HG02798 (cell line): ENCODE measurements around the gene STOX1.
"Not testable (repeated sequence)": the region's sequence is repeated elsewhere in the genome, so short reads cannot be mapped to it uniquely, and the experiment has no call there.

ENCODE experiments used
- ATAC-seq: cut with Tn5 transposase; IDR thresholded peaks from one replicate; pipeline ENCODE4 v1.9.1; 2021; ENCODE audit warnings: mild to moderate bottlenecking; ENCODE audit not compliant: unreplicated experiment, poor library complexity

Gene STOX1

DNA sequence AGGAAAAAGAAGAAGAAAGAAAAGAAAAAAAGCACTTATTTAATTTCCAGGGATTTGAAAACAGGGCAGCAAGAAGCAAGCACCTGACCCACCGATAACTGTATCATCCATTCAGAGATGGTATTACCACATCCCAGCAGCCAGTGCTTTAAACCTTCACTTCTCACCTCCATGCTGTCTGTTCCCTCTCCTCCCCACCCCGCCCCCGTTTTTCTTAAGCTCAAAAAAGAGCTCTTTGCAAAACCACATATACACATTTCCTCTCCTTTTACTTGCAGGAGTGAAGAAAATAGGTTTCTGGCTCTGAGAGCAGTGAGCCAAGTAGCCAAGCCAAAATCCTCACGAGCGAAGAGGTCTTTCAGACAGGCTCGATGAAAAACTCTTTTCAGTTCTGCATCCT lies 2.2 kb downstream of the STOX1 start:
- ATAC-seq: no peak

DNA sequence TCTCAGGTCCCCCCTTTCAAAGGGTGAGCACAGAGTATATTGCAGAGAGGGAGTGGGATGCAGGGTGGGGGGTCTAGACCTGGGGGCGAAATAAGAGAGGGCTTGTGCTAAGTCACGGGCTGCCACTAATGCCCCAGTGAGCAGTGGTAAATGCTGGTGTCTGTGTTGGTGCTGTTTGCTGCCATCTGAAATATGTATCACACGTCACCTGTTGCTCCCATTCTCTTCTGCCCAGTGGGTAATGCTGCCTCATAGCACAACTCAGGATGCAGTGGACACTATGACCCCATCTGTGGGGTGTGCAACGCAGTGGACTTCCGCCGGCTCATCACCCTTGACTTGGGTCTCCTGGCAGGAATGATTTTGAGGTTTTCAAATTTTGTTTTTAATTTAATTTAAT lies 2.6 kb downstream of the STOX1 start:
- no peak for ATAC-seq

DNA sequence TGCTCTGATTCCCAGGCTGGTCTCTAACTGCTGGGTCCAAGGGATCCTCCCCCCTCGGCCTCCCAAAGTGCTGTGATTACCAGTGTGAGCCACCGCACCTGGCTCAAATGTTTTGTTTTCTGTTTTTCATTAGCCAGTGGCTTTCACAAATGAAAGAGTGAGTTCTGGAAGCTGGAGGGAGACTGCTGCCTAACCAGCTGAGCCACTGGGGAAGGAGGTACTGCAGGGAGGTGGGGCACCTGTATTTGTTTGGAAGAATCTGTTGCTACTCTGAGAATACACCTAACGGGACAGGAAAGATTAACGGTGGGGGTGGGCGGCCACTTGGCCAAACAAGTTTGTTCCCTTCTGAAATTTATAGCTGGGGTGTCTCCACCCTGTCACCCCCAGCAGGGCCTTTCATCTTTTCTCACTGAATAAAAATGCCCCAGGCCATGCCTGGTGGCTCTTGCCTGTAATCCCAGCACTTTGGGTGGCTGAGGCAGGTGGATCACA lies 4.7 kb downstream of the STOX1 start:
- ATAC-seq: no peak

DNA sequence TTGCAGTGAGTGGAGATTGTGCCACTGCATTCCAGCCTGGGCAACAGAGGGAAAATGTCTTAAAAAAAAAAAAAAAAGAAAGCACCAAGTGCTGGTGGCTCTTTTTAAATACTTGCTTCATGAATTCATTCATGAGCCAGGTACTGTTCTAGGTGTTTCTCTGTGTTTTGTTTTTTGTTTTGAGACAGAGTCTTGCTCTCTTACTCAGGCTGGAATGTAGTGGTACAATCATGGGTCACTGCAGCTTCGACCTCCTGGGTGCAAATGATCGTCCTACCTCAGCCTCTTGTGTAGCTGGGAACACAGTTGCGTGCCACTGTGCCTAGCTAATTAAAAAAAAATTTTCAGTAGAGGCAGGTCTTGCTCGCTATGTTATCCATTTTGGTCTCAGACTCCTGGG lies 5.3 kb downstream of the STOX1 start:
- ATAC-seq: no peak

DNA sequence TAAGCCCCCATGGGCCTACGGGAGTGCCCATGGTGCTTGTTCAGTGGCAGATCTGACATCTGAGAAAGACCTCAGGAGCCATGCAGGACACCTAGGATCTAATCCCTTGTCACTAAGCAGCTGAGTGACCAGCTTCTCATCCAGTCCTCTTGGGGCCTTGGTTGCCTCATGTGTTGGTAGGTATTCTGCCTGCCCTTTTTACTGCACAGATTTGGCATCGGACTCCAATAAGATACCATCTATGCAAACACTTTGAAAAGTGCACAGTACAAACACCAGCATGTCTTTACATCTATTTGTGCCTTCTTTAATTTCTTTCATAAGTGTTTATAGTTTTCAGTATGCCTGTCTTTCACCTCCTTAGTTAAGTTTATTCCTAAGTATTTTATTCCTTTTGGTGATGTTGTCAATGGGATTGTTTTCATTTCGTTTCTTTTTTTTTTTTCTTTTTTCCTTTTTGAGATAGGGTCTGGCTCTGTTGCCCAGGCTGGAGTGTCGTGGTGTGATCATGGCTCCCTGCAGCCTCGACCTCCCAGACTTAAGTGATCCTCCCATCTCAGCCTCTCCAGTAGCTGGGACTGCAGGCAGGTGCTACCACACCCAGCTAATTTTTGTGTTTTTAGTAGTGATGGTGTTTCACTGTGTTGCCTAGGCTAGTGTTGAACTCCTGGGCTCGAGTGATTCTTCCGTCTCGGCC lies 10.4 kb downstream of the STOX1 start:
- no peak for ATAC-seq

DNA sequence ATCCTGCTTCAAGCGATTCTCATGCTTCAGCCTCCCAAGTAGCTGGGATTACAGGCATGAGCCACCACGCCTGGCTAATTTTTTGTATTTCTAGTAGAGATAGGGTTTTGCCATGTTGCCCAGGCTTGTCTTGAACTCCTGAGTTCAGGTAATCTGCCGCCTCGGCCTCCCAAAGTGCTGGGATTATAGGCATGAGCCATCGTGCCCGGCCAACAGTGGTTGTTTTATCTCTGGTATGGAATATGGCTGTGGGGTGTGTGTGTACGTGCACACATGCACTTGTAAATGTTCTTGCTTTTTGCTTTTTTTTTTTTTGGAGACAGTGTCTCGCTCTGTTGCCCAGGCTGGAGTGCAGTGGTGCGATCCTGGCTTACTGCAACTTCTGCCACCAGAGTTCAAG lies 13.3 kb downstream of the STOX1 start:
- not testable (repeated sequence) for ATAC-seq

DNA sequence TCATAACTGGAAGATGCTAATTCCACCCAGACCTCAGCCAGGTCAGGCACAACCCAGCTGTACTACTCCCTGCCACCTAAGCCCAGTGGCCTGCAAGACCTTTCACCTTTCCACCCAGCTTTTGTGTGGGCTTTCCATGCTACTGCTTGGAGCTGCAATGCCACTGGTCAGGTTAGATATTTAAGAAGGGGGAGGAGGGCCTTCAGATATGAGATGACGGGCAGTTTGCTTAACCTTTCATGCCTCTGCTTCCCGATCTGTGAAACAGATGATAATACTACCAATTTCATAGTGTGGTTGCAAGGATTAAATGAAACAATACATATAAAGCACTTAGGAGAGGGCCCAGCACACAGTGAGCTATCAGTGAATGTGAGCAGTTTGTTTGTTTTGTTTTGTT lies 20.9 kb downstream of the STOX1 start:
- ATAC-seq: no peak

DNA sequence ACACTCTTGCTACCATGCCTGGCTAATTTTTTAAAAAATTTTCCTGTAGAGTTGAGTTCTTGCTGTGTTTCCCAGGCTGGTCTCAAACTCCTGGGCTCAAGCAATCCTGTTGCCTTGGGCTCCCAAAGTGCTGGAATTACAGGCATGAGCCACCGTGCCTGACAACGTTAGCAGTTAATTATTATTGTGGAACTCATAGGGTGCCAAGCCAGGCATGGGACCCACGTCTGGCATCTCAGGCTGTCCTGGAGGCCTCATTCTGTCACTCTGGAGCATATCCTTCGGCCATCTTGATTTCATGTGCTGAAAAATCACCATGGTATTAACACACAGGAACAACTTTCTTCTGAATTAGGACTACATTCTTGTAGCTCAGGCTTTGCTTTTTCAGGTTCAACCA lies 21.5 kb downstream of the STOX1 start:
- ATAC-seq: no peak

DNA sequence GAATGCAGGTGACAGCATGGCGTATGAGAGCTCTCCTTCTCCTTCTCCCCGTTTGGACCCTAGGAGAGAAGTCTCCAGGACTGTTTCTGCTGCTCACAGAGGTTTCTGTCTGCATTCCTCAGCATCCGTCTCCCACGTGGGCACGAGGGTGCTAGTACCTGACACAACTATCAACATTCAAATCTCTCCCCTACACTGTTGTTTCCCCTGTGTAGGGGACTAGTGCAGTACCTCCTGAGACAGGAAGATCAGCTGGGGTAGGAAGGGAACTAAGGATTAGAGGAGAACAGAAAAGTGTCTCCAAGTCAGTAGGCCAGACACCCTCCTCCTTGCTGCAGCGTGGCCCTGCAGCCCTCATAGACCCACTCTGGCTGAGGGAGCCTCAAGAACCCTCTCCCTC lies 29.0 kb downstream of the STOX1 start:
- no peak for ATAC-seq

DNA sequence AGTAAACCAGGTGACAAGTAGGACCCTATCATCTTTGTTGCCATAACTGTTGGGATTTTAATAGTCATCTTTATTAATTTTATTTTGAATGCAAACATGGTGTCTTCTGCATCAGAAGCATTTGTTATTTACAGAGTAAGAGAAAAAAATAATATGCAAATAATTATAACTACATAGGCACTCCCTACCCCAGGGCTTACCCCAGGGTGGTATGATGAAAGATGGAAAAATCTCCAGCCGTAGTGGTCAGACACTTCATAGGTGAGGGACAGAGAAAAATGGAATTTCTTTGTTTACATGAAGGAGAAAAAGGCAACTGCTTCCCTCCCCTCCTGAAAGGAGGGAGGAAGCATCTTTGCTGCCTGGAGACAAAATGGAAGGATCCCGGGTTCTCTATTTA lies 29.7 kb downstream of the STOX1 start:
- ATAC-seq: no peak

DNA sequence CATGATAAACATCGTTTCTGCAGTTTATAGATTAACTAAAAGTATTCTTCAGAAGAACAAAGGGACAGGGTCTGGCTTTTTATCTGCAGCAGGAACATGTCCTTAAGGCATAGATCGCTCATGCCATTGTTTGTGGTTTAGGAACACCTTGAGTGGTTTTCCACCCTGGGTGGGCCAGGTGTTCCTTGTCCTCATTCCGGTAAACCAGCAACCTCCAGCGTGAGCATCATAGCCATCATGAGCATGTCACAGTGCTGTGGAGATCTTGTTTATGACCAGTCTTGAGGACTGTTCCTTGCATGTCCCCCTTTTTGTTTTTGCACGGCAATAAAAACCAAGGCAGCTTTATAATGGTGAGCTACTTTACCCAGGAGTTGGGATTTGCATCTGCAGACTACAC lies 33.9 kb downstream of the STOX1 start:
- no peak for ATAC-seq

DNA sequence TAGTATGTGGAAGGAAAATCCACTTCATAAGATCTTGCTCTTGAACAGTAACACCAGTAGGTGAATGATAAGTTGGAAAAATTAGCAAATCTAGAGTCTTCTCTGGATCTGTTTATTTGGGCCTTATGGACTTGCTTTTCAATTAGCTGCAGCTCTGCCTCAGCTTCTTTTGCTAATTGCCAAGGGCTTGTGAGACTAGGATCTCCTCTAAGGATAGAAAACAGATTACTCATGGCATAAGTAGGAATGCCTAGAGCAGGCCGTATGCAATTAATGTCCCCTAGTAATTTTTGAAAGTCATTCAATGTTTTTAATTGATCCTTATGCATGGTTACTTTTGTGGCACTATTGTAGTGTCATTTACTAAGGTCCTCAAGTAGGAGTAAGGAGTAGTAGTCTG lies 37.3 kb downstream of the STOX1 start:
- ATAC-seq: no peak

DNA sequence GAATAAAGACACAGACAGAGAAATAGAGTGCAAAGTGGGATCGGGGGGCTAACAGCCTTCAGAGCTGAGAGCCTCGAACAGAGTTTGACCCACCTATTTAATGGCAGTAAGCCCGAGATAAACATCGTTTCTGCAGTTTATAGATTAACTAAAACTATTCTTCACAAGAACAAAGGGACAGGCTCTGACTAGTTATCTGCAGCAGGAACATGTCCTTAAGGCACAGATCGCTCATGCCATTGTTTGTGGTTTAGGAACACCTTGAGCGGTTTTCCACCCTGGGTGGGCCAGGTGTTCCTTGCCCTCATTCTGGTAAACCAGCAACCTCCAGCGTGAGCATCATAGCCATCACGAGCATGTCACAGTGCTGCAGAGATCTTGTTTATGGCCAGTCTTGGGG lies 40.8 kb downstream of the STOX1 start:
- not testable (repeated sequence) for ATAC-seq

DNA sequence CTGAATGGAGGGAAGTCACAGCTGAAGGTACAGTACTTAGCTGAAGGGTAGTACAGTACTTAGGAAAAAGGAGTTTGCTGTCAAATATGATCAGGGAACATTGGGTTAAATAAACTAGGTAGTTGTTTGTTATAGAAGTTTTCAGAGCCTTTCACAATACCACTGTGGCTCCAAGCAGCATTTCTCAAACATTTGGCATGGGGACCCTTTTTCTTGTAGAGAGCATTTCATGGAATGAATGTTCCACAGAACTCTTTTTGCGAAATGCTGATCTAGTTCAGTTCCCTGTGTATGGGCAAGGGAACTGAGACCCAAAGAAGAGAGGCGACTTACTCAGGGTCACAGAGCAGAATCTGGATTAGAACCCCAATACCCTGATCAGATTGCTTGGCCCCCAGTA lies 42.3 kb downstream of the STOX1 start:
- ATAC-seq: no peak

DNA sequence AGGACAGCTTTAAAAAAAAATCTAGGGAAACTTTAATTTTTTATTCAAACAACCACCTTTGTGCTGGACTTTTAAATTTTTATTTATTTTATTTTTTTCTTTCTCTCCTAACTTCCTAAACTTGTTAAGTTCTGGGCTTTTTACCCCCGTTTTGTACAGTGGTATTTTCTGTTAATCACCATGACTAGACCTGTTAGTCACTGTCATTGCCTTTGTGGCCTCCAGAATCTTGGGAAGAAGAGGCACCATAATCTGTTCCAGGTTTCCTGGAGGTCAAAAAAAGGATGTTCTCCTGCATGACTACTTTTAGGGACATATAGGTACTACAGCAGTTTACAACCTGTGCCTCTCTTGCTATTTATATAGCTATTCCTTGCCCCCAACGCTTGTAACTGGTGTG lies 42.7 kb downstream of the STOX1 start:
- ATAC-seq: no peak

DNA sequence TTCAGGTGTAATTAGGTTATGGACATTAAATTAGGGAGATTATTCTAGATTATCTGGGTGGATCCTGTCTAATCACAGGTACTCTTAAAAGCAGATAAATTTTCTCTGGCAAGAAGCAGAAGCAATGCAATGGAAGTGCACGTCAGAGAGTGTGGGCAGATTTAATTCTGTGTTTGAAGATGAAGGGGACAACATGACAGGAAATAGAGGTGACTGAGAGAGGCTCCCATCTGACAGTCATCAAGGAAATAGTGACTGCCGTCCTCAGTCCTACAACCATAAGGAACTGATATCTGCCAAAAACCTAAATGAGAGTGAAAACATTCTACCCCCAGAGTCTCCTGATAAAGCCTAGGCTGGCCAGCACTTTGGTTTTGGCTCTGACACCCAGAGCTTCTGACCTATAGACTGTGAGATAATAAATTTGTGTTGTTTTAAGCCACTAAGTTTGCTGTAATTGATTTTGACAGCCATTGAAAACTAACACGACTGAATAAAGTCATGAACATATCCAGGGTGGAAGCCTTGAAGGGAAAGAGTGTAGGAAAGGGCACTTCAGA lies 43.3 kb downstream of the STOX1 start:
- no peak for ATAC-seq

DNA sequence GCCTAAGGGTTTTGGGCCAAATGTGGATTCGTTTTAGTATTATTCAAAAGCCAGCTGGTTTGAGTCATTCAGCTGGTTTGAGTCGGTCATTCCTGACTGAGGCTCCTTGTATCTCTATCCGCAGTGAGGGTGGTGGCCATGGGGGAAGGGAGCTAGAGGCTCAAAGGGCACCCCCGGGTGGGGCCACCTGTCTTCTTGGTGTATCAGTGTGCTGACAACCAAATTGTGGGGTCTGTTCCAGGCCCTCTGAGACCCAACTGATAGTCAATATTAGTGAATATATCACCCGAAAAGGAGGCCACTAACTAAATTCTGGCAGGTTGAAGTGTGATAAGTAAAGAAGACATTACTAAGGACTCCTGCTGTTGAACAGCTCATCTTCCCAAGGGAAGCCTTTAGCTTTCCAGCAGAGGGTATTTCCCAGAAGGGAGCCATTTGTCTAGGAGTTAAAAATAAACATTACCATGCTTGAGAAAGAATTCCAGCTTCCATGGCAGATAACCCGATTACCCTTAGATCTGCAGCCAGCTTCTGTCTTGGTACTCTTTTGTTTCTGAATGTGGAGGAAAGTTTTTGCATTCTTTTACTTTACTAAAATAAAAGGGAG lies 43.9 kb downstream of the STOX1 start:
- no peak for ATAC-seq

DNA sequence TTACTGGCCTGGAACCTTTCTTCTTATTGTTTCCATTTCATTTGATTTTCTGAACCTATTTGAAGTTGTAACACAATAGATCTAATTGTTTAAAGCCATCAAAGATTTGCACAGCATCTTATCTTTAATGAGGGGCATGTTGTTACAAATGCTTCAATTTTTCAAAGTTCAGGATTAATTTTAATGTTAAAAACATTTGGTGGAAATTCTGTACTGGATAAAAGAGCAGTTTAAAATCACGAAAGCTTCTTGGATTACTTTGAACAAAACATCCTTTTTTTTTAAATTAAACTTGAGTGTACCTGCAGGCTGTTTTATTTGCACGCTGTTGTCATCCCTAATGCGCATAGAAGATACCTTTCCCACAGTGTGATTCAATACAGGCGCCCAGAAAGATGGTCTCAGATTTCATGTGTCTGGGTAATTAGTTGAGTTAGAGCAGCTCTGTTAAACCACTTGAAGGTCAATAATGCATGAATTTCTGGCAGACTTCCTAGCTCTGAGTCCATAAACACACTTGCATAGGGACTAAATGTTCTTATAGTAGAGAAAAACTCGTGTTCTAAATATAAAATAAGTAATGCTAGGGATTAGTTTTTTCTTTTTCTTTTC lies 44.5 kb downstream of the STOX1 start:
- ATAC-seq: no peak

DNA sequence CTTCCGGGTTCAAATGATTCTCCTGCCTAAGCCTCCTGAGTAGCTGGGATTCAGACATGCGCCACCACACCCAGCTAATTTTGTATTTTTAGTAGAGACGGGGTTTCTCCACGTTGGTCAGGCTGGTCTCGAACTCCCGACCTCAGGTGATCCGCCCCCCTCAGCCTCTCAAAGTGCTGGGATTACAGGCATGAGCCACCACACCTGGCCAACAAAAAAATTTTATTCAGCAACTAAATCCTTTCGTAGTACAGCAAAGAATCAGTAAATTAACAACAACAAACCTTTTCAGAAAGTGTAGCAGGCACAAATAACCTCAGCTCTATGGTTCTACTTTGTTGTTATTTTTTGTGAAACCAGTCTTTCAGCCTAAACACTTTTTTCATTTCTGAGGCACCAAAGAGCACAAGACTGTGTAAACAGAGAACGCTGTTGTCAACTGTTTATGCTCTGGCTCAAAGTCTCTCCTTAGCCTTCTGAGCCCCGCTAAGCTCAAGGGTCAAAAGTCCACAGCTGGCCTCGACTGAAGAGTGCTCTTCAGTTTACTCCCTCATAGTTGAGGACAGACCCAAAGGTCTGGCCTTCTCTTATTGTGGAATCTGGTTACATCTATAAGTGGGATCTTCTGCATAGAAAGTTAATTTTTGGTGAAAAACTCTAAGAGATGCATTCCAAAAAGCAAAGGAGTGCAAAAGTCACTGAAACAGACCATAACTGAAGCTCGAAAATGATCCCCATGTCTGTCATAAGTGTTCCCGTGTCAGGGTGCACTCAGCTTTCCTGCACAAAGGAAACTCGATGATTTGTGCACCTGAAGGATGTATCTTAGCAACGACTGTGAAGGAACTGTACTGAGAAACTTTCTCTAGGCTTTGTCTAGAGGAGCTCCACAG lies 49.2 kb downstream of the STOX1 start:
- ATAC-seq: no peak

DNA sequence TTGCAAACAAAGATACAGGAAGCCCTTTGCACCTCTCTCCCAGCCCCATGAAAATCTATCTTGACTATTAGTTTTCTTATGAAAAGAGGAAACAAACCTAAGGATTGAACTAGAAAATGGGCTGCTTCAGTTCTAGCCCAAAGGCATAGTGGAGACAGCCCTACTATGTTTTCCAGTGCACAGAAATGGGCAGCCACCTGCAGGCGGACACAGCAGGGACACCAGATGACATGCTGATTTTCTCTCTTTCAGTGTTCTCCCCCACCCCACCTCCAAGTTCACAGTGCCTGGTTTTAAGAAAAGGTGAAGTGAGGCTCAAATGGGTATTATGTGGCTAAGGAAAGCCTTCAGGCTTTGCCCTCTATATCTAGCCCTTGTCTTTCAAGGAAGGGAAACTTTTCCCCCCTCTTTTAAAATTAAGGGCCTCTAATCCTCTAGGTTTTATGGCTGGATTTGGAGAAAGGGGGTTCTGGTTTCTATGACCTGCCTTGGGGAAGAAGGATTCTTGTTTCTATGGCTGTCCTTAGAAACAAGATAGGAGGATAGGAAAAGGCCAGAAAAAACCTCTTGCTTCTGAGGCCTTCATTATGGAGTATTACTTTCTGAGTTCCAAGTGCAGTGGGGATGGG lies 50.3 kb downstream of the STOX1 start:
- no peak for ATAC-seq
